ENCODE data around the gene USP17L25.
"Not testable (repeated sequence)": the region's sequence is repeated elsewhere in the genome, so short reads cannot be mapped to it uniquely, and the experiment has no call there.

- TF ChIP-seq POLR2A (IDR thresholded peaks at IDR 0.05) = not testable (repeated sequence)
- TF ChIP-seq, protein P1, sequence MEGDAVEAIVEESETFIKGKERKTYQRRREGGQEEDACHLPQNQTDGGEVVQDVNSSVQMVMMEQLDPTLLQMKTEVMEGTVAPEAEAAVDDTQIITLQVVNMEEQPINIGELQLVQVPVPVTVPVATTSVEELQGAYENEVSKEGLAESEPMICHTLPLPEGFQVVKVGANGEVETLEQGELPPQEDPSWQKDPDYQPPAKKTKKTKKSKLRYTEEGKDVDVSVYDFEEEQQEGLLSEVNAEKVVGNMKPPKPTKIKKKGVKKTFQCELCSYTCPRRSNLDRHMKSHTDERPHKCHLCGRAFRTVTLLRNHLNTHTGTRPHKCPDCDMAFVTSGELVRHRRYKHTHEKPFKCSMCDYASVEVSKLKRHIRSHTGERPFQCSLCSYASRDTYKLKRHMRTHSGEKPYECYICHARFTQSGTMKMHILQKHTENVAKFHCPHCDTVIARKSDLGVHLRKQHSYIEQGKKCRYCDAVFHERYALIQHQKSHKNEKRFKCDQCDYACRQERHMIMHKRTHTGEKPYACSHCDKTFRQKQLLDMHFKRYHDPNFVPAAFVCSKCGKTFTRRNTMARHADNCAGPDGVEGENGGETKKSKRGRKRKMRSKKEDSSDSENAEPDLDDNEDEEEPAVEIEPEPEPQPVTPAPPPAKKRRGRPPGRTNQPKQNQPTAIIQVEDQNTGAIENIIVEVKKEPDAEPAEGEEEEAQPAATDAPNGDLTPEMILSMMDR (IDR thresholded peaks at IDR 0.05) = not testable (repeated sequence)
These were observed 14.1 kb downstream of the USP17L25 start, which contains the start of gene USP17L27 for GRCh38 chr4:9343848-9344247.
